LHCN-M2 (cell line): ENCODE results near the gene AOPEP. TPM values are rescaled to one million over a fixed set of nuclear protein-coding genes. Genes with fewer than 3 reads are reported as not detected.

Experiments
- DNase-seq: peaks from one replicate; pipeline ENCODE4 v3.0.0-alpha.2; 2012; ENCODE audit warnings: low read depth
- total RNA-seq: library from RNA; depleted of rRNA; stranded (reverse); fragments of >200 nt; gene quantifications from 2 replicates; pipeline ENCODE4 v1.2.3, GENCODE V29; 2014

Gene AOPEP
- total RNA-seq, 1 experiment from 2014 or later, result 114 TPM

GRCh38 chr9:94788570-94789105, 62.1 kb downstream of the AOPEP start:
- DNase-seq, result no peak

DNA sequence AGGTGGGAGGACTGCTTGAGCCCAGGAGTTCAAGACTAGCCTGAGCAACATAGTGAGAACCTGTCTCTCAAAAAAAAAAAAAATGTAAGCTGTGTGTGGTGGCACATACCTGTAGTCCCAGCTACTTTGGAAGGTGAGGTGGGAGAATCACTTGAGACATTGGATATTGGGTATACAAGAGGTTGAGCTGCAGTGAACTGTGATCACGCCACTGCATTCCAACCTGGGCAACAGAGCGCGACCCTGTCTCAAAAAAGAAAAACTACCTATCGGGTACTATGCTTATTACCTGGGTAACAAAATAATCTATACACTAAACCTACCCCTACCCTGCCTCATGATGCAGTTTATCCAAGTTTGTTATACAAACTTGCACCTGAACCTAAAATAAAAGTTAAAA, 64.9 kb downstream of the AOPEP start:
- DNase-seq, result no peak

DNA sequence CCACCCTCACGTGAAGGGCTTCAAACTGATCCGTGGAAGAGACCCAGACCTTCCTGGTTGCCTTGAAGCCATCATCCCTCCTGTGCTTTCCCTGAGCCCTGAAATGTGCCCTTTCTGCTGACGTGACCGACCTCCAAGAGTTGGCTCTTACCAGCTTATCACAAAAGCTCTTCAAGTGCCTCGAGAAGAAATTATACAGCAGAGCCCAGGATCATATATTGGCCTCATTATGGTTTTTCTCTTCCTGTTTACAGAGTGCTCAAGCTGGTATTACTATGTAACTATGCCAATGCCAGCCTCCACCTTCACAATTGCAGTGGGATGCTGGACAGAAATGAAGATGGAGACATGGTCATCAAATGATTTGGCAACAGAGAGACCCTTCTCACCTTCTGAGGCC, 66.0 kb downstream of the AOPEP start:
- no peak for DNase-seq

GRCh38 chr9:94794476-94795167, 68.1 kb downstream of the AOPEP start:
- DNase-seq, result no peak

- no peak for DNase-seq
Observed at GRCh38 chr9:94796687-94797086, 70.2 kb downstream of the AOPEP start.

DNA sequence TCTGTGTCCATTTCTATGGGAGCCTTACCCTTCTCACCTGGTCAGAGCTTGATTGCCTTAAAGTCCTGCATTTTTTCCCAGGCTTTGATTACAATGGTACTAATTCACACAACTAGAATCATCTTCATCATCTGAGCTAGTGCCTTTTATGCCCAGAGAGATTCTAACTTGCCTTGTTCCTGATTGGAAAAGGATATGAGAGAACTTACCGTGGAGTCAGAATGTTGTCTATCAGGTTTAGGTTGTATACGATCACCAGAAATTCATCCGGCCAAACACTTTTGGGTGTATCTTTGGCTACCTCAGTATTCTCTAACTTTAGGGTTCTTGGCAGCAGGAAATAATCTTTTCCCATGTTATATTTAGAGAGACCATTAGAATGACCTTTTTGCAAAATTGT, 71.7 kb downstream of the AOPEP start:
- no peak for DNase-seq

DNA sequence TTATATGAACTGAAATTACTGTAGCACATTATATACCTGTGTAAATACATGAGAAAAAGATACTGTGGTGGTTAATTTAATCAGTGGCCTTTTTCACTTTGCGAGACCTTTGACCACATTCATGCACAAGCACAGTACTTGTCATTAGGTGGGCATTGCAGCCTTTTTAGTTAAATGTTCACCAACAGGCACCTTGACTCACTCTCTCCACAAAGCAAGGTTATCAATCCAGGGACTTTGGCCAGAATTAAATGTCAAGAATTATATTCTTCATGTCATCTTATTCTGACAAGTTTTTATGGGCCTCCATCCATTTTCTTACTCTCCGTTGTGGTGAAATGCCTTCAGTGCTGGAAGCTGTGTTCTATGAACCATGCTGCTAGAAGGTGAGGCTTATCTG, 72.2 kb downstream of the AOPEP start:
- no peak for DNase-seq

GRCh38 chr9:94799578-94800264, 73.2 kb downstream of the AOPEP start:
- DNase-seq, result peak; percentile 95

DNA sequence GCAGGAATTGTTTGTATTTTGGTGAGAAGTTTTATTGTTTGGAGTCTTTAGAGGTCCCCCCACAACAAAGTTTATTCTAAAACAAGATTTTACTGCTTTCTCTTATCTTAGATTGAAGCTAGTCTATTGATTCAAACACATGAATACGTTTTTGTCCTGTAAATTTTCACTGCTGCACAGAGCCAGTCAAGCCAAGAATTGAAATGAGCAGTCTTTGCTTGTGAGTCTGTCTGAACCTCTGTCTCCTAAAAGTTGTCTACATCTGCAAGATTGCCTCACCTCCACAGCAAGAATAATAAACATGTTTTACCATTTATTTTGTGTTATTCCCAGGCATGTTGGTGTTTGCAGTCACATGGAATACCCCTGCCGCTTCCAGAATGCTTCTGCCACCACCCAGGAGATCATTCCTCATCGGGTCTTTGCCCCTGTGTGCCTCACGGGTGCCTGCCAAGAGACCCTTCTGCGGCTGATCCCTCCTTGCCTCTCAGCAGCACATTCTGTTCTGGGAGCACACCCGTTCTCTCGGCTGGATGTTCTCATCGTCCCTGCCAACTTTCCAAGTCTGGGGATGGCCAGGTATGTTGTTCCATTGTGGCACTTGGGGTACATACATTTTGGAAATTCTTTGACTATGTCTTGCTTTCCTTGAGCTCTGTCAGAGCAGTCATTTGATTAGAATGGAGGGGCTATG, 74.1 kb downstream of the AOPEP start:
- DNase-seq, result peak; percentile 55

DNA sequence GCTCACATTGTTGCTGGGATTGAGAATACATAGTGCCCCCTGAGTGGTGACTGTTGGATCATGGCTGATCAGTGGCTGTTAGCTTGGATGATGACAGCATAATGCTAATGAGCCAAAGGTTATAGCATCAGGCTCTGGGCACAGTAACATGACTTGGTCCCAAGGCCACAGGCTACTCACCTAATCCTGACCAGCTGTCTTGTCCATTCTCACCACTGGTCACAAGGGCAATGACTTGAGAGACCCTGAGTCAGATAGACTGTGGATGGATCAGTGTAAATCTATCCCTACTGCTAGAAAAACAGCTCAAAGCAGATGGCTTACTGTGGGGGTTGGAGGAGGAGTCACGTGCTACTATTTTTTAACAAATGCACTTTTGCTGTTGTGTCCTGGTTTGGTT, 74.7 kb downstream of the AOPEP start:
- DNase-seq, result peak; percentile 100

- peak; percentile 98 for DNase-seq
Observed at GRCh38 chr9:94801681-94802080, 75.2 kb downstream of the AOPEP start.

DNA sequence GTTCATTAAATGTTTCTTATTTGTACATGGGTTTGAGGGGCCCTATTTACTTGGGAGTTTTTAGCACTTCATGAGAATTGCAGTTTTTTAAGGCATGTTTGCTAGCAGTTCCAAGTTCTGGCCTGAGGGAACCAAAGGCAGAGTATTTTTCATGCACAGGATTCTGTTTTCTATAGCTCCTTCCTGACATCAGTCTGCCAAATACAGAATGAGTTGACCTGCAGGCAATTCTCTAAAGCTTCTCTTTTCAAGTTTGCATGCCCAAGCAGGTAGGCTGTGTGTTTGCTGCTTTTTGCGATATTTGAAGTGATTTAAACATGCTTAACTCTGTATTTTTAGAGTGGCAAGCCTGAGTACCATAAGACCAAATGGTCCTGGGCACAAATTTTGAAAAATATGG, 75.8 kb downstream of the AOPEP start:
- DNase-seq, result no peak

DNA sequence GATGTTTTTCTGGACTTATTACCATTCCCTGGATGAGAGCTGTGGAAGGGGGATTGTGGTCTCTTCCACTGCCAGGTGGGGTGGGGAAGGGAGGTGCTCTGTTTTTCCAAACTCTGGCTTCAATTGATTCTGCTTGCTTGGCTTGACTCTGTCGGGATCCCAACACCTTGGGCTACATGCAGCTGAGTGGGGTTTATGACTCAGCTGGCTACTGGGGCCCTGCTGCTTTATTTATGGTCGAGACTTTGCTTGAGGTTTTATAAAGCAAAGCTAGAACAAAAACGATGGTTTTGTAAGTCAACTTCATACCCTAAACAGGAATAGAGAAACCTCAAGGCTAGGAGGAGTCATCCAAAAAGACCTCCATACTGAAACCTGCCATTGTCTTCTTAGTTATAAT, 76.3 kb downstream of the AOPEP start:
- peak; percentile 92 for DNase-seq

GRCh38 chr9:94804316-94804715, 77.8 kb downstream of the AOPEP start:
- DNase-seq, result peak; percentile 52

DNA sequence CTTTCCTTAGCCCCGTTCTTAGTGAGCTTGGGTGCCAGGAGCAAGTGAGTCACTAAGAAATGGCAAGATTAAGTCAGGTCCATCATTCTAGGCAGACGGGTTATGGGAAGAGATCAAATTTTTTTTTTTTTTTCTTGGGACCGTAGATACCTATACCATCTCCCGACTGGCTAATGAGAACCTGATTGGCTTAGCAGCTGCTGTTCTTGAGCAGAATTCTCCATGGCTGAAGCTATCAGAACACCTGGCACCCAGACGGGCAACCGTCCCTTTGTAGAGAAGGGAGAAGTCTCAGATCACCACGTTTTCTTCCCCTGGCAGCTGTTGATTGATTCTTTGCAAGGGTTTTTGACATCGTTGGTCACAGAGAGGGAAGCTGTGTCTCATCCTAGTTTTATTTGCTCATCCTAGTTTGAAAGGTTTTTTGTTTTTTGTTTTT, 78.6 kb downstream of the AOPEP start:
- DNase-seq, result peak; percentile 65

DNA sequence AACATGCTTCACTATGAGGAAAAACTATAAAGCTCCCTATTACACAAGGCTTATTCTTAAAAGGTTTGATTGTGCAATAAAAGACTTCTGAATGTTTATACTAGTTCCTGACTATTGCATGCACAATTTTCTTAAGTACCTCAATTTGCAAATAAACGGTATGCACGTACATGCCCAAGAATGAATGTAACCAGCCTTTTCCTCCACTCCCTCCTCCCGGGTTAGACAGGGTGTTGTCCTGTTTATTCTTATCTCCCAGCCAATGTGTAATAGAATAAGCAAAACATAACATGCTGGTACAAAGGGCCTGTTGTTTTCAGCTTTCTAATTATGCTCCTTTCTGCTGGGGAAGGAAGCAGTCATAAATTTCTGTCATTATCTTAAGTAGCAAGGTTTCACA, 79.1 kb downstream of the AOPEP start:
- DNase-seq, result peak; percentile 92

DNA sequence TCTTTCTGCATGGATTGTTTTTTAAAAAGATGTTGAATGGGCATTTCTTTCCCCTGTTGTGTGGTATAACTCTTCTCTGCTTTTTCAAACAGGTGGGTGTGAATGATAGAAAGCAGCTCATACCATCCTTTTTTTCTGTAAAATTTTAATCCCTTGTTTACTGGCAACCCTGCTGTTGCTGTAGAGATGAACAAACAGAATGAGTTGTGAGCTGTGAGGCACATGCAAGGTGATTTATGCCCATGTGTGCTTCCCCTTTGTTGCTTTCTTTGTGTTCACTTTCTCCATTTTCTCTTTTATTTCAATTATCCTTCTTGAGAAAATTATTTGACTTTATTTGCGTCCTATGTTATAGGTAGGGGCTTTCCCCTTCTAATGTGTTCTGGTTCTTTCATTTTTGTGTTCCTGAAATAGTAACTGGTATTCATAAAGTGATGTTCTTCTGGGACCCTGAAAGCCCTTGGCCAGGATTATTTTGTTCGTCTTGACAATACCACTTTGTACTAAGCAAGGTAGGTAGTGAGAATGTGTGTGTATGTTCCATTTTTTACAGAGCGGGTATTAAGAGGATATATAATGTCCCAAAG, 79.9 kb downstream of the AOPEP start:
- peak; percentile 82 for DNase-seq

DNA sequence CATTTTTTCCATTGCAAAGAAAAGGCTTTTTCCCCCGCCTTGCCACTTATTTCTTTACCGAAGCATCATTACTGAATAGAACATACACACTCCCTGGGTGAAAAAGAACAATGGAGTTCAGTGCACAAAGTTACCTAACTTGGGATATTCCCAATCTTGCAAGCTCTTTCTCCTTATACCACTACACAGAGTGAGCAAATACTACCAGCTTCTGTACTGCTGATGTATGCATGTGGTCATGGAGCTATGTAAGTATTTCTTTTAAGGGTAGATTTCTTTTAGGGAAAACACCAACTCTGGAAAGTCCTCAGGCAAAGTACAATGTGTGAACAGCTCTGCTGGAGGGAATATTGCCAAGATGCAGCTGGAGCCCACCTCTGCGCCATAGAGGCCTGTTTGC, 81.1 kb downstream of the AOPEP start:
- DNase-seq, result no peak

DNA sequence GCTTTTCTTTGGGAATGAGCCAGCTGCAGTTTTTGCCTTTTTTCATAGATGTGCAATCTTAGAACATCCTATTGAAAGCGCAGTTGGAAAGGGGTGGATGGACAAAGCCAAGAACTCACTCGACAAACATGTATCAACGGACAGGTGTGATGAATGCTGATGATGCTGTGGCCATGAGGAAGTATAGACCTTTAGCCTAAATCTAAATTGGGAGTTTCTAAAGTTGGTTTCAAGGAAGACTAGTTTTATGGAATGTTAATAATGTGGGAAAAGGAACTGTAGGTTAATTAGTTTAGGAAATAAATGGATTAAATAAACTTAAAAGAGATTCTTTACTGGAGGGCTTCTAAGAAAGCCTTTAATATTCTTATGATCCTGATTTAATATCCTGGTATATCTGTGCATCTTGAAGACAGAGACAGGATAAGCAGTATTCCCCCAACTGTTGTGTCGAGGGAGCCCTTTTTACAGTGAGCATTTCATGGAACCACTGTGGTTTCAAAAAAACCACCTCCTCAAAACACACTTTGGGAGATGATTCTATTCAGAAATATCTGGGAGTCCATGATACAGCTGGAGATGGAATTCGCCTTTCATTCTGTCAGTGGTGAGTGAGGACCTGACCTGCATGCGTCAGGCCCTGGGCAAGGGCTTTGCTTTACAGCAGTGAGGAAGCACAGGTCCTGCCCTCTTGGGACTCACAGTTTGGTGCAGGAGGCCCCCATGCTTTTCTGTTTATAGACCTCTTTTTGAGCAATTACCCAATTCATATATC, 82.6 kb downstream of the AOPEP start:
- no peak for DNase-seq

- no peak for DNase-seq
Observed at GRCh38 chr9:94809778-94810177, 83.3 kb downstream of the AOPEP start.

GRCh38 chr9:94811074-94811473, 84.6 kb downstream of the AOPEP start:
- no peak for DNase-seq
